ENCODE measurements around the gene DLST.

Gene DLST

GRCh38 chr14:74881431-74882102 lies at the start of gene DLST:
DLST (plus strand) TSS chr14:74881916; CDS start chr14:74881954, 38 bp downstream.
- H3K4me3 ChIP-seq (ENCODE audit: low read depth, low read length): peak within 1 kb of the TSS; percentile 96
- DNase-seq (ENCODE audit: low read depth): peak; percentile 92
- no peak for TF ChIP-seq CTCF (IDR thresholded peaks at IDR 0.05; ENCODE audit: low read depth, low read length)
- peak; percentile 86 for TF ChIP-seq POLR2A (IDR thresholded peaks at IDR 0.05; ENCODE audit: extremely low read depth, insufficient read length)
- TF ChIP-seq, protein P1, sequence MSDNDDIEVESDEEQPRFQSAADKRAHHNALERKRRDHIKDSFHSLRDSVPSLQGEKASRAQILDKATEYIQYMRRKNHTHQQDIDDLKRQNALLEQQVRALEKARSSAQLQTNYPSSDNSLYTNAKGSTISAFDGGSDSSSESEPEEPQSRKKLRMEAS (IDR thresholded peaks at IDR 0.05; ENCODE audit: low read depth, low read length): no peak; the same call in 1 of the 2 replicates
- peak; percentile 64 for TF ChIP-seq MYC (IDR thresholded peaks at IDR 0.05; ENCODE audit: low read depth, low read length)

- no peak for TF ChIP-seq POLR2A (IDR thresholded peaks at IDR 0.05; ENCODE audit: extremely low read depth, insufficient read length)
- TF ChIP-seq, protein P1 (IDR thresholded peaks at IDR 0.05; ENCODE audit: low read depth, low read length): no peak
- TF ChIP-seq CTCF (IDR thresholded peaks at IDR 0.05; ENCODE audit: low read depth, low read length): no peak
- TF ChIP-seq MYC (IDR thresholded peaks at IDR 0.05; ENCODE audit: low read depth, low read length): no peak
- H3K4me3 ChIP-seq (ENCODE audit: low read depth, low read length): no peak overlapping the region
- DNase-seq (ENCODE audit: low read depth): no peak
Observed at GRCh38 chr14:74832849-74833248, 48.9 kb upstream of the DLST start.

GRCh38 chr14:74834692-74835392 lies 46.9 kb upstream of the DLST start:
- no peak for DNase-seq (ENCODE audit: low read depth)
- no peak for TF ChIP-seq MYC (IDR thresholded peaks at IDR 0.05; ENCODE audit: low read depth, low read length)
- no peak for TF ChIP-seq POLR2A (IDR thresholded peaks at IDR 0.05; ENCODE audit: extremely low read depth, insufficient read length)
- no peak for TF ChIP-seq CTCF (IDR thresholded peaks at IDR 0.05; ENCODE audit: low read depth, low read length)
- TF ChIP-seq, protein P1 (IDR thresholded peaks at IDR 0.05; ENCODE audit: low read depth, low read length): no peak
- no peak overlapping the region for H3K4me3 ChIP-seq (ENCODE audit: low read depth, low read length)

DNA sequence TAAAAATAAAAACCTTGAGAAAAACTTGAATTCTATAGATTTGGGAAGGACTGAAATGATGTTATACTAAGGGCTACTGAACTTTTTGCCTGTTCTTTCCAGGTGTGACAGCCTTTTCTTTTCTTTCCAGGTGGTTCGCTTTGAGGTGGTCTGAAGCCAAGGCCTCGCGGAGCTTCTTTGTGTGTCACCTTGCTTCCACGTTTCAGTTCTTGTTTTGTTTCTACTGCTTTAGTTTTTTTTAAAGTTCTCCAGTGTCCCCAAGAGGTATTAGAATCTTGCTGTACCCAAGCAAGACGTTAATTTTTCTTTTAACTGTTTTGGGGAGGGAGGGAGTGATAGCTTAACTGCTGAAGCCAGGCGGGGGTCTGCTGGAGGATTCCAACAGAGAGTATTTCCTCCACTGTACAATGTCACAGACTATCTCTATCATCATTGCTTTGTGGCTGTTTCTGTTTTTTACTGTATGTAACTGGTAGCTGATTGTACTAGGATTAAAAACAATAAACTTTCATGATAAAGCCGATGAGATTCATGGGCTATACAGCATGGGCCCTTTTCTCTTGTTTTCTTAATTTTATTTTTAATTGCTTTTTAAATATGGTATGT lies 46.0 kb upstream of the DLST start:
- DNase-seq (ENCODE audit: low read depth): no peak

More for the DNA sequence above, 46.0 kb upstream of the DLST start:
- no peak overlapping the region for H3K4me3 ChIP-seq (ENCODE audit: low read depth, low read length)
- TF ChIP-seq CTCF (IDR thresholded peaks at IDR 0.05; ENCODE audit: low read depth, low read length) (no peak), MYC (IDR thresholded peaks at IDR 0.05; ENCODE audit: low read depth, low read length) (no peak), POLR2A (IDR thresholded peaks at IDR 0.05; ENCODE audit: extremely low read depth, insufficient read length) (no peak)
- TF ChIP-seq, protein P1 (IDR thresholded peaks at IDR 0.05; ENCODE audit: low read depth, low read length): no peak

Measured in NB4 (cell line).